Measurements from ENCODE around the gene NCS1.

GRCh38 chr9:130242270-130243014, 70.2 kb downstream of the NCS1 start:
- TF ChIP-seq CTCF (IDR thresholded peaks at IDR 0.05) (no peak), POLR2A (IDR thresholded peaks at IDR 0.05) (no peak)

Data from prostate gland (tissue), 2 donors.